Measurements from ENCODE around the gene ACER1. TPM values are rescaled to one million over a fixed set of nuclear protein-coding genes. Genes with fewer than 3 reads are reported as not detected.
"Not testable (repeated sequence)": the region's sequence is repeated elsewhere in the genome, so short reads cannot be mapped to it uniquely, and the experiment has no call there.

The ACER1 gene
- total RNA-seq, 1 donor from 2014 or later = 1.8 TPM

DNA sequence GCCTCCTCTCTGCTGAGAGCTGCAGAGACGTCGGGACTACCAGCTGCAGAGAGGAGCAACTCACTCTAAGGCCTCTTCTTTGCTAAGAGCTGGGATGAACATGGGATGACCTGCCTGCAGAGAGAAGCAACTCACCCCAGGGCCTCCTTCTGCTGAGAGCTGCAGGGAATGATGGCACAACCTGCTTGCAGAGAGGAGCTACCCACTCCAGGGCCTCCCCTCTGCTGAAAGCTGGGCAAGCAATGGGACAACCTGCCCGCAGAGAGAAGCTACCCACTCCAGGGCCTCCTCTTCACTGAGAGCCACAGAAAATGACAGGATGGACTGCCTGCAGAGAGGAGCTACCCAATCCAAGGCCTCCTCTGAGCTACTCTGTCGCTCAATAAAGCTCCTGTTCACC is 46.7 kb downstream of the ACER1 start:
- ATAC-seq = no peak

- not testable (repeated sequence) for ATAC-seq
Measured at GRCh38 chr19:6282393-6282792, 51.0 kb downstream of the ACER1 start.

GRCh38 chr19:6279931-6280591 is 53.4 kb downstream of the ACER1 start, which contains the start of gene MLLT1:
MLLT1 (minus strand) TSS chr19:6279975; CDS start chr19:6279784, 191 bp downstream.
- peak; percentile 98 for ATAC-seq

- peak; percentile 12 for ATAC-seq
Measured at GRCh38 chr19:6279620-6279930, 53.8 kb downstream of the ACER1 start.

DNA sequence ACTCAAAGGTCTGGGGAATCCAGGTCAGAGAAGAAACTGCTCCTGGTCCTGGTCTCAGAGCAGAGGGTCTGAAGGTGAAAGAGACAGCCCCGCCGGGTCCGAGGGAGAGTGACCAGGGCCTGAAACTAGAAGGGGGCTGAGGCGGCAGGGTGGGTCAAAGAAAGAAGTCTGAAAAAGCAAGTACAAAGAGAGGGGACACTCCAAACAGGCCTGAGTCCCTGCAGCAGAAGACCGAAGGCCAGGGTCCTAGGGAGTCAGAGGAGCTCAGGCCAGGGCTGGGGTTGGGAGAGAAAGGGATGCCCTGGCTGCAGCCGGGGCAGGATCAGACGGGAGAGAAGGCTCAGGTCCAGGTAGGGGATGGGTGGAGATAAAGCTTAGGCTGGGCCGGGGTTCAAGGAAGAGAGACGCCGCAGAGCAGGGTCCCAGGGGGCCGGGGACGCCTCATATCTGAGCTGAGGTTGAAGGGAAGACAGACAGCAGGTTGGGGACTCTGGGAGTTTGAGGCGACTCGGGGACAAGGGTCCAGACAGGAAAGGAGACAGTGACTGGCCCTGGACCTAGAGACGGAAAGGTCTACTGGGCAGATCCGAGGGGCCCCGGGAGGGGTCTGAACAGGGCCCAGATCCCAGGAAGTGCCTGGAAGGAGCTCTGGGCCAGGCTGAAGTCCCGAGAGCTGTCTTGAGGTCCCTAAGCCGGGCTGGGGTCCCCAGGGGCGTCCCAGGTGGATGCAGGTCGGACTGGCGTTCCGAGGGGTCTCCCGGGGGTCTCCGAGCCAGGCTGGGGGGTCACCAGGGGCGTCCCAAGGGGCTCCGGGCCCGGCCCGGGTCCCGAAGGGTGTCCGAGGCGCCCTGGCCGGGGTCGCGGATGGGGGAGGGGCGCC is 54.4 kb downstream of the ACER1 start:
- ATAC-seq = peak; percentile 2

DNA sequence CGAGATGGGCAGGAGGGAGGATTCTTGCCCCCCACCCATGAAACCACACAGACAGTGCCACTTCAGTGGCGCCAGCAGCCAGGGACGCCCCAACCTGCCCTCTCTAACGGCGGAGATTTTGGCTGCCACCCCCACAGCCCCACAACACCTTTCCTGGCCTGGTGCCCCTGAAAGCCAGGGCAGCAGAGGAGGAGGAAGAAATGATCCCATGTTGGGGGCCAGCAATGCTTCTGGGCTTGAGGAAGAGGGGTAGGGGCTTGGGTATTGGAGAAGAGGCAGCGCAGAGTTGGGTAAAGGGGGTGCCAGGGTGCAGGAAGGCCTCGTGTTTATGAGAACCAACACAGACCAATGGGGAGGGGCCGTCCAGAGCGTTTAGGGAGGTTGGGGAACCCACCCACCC is 55.4 kb downstream of the ACER1 start:
- no peak for ATAC-seq

GRCh38 chr19:6276447-6276846 is 57.0 kb downstream of the ACER1 start:
- no peak for ATAC-seq

- ATAC-seq = no peak
Measured at GRCh38 chr19:6275170-6275744, 58.2 kb downstream of the ACER1 start.

GRCh38 chr19:6274756-6275155 is 58.7 kb downstream of the ACER1 start:
- no peak for ATAC-seq

GRCh38 chr19:6273701-6274601 is 59.5 kb downstream of the ACER1 start:
- peak; percentile 58 for ATAC-seq

GRCh38 chr19:6272913-6273600 is 60.4 kb downstream of the ACER1 start:
- ATAC-seq = no peak

DNA sequence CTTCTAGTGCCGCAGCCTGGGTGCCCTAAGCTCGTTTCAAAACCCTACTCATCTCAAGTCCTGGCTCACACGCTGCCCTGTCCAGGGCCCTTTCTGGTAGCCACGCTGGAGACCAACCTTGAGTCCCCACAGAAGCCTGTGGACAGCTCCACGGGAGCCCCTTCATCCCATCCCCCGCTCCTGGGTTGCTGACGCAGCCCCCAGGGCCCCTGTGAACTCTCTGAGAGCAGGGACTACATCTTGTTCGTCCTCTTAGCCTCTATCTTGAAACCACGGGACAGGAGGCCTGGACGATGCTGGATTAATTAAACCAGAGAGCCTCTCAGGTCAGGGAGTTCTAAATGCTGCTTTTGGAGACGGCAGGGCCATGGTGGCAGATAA is 61.0 kb downstream of the ACER1 start:
- no peak for ATAC-seq

DNA sequence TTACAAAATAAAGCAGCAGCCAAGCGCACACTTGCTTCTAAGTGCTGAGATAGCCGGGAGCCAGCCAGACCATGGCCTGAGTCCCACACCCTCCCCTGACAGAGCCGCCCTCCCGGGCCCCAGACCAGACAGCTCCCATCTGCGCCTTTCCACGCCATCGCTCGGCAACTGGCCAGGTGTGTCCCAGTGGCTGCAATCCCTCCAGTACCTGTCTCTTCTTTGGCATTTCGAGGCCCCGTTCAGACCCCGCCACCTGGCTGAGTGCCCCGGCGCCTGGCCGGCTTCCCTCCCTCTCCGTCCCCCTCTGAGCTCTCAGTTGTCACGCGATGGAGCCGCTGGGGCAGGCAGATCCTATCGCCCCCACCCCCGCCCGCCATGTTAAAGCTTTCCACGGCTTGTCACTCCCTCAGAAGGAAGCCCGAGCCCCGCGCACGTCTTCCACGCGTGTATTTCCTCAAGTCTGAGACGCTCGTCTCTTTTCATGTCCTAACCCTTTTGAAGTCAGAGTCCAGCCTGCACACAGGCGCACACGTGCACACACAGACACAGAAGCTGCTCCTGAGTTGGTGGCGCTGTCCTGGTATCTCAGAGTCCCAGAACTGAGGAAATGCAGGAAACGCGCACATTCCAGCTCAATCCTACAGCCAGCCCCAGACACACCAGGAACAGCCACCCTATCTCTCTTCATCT is 61.5 kb downstream of the ACER1 start:
- no peak for ATAC-seq

GRCh38 chr19:6271251-6271650 is 62.2 kb downstream of the ACER1 start:
- ATAC-seq = no peak

DNA sequence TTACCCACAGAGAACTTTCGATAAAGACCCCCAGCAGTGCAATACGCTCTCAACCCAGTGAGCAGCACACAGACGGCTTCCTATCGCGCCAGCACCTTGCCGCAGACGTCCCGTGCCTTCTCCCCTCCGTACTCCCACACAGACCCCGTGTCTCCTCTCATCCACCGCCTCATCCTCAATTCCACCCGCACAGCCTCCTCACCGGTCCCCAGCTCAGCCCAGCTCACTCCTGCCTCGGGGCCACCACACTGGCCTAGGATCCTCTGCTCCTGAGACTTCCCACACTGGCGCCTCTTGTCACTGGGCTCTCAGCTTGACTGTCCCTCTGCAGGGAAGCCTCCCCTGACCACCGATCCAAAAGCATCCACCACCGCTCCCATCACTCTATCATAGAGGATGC is 62.6 kb downstream of the ACER1 start:
- ATAC-seq = no peak

DNA sequence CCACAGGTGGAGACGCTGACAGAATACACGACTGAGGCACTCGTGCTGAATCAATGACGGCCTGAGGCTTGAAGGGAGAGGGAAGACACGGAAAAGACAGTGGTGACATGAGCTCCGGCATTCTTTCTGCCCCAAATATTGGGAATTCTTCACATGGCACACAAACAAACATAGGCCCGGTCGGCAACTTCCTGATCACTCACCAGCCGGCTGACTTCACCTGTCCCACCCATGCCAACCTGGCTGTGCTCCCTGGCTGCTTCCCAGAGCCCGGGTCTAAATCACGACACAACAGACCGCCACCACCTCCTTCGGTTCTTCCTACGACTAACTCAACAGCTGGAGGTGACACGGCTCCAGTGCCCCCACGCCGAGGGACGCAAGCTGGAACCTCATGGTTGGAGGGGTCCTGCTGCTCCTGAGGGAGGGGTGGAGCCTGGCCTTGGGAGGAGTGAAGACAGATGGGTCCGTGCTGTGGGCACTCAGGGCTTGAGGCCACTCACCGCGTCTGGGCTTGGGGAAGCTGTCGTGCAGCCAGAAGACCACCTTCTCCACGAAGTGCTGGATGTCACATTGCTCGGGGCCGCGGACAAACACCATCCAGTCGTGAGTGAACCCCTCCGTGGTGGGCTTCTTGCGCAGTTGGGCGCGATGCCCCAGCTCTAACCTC is 63.2 kb downstream of the ACER1 start:
- no peak for ATAC-seq

GRCh38 chr19:6269101-6269886 is 64.1 kb downstream of the ACER1 start:
- no peak for ATAC-seq

DNA sequence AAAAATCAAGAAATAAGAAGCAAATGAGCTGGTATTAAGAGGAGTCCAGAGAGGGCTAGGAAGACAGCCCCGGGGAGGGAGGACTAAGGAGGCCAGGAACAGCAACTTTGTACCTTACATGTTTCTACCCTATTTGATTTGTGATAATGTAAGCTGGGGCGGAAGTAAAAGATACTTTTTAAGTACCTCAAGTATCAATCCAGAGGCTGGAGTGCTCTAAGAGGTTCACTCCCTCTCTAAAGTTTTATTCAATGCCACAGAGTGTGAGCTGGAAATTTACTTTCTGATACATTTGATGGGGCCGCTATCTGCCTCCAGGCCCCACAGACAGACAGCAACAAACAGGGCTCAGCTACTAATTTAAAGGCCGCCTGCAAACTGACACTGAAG is 65.0 kb downstream of the ACER1 start:
- ATAC-seq = no peak

GRCh38 chr19:6267552-6268381 is 65.6 kb downstream of the ACER1 start:
- ATAC-seq = no peak
